ENCODE measurements around the gene SPTAN1.

SPTAN1 gene

GRCh38 chr9:128633057-128633456 is 80.7 kb downstream of the SPTAN1 start:
- no peak for DNase-seq (ENCODE audit: low read depth)

- DNase-seq (ENCODE audit: low read depth) = no peak
Observed at GRCh38 chr9:128633601-128634000, 81.2 kb downstream of the SPTAN1 start.

GRCh38 chr9:128634111-128634510 is 81.7 kb downstream of the SPTAN1 start:
- DNase-seq (ENCODE audit: low read depth) = no peak

- DNase-seq (ENCODE audit: low read depth) = no peak
Observed at GRCh38 chr9:128634651-128635262, 82.4 kb downstream of the SPTAN1 start.

DNA sequence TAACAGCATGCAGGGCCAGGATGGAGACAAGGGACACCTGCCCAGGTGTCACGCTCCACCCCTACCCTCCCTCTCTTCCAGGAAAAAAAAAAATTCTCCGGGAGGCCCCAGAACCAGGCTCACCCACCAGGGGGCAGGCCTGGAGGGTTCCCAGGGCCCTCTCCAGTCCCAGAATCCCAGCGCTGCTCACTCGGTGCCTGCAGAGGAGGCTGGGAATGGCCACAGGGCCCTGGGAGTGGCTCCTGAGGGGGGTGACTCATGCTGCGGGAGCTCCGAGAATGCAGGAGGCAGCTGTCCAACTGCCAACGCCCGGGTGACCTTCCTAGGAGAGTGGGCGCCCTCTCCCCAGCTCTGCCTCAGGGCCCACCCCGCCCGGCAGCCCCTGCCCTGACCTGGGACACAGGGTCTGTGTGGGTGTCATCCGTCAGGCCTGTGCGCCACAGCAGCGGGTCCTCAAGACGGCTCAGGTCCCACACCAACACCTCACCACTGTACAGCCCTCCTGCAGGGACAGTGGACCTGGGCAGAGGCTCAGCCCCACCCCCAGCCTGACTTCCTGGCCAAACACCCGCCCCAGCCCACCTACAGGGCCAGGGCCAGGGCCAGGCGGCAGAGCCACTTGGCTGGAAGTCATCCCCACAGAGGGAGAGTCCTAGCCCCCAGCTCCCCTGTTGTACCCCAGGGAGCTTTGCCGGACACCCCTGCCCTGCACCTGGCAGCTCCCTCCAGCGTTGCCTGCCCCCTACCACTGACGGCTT is 83.1 kb downstream of the SPTAN1 start:
- DNase-seq (ENCODE audit: low read depth) = peak; percentile 98

GRCh38 chr9:128636024-128636390 is 83.6 kb downstream of the SPTAN1 start:
- peak; percentile 29 for DNase-seq (ENCODE audit: low read depth)

DNA sequence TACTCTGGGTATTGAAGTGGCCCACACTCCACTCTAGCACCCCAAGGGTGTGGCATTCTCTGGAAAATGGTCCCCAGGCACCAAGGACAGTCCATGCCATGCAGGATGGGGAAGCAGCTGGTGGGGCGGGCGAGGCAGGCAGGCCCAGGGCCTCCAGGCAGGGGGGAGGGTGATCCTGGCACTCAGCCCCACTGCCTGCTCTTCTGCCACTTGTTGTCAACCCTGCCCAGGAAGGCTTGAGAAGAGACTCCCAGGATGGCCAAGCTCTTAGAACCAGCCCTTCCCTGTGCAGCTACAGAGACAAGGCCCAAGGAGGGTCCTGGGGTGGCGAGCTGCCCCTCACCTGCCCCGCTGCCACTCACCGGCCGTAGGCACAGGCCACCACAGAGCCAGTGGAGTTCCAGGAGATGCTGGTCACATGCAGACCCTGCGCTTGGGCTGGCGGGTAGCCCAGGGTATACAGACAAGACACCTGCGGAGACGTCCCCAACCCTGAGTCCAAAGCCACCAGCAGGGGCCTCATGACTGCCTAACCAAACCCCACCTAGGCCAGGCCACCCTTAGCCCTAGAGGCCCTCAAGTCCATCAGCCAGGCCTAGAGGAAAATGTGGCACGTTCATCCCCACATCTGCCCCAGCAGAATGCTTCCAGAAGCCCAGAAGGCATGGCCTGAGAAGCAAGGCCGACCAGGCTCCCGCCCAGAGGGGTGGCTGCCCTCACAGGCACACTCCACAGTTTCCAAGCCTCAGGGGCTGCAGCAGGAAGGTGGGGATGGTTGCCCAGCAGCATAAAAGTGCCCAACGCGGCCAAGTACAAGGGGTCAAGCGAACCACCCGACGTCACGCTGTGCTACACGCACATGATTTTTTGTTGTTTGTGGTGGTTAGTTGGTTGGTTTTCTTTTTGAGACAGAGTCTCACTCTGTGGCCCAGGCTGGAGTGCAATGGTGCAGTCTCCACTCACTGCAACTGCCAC is 84.5 kb downstream of the SPTAN1 start:
- DNase-seq (ENCODE audit: low read depth) = no peak

DNA sequence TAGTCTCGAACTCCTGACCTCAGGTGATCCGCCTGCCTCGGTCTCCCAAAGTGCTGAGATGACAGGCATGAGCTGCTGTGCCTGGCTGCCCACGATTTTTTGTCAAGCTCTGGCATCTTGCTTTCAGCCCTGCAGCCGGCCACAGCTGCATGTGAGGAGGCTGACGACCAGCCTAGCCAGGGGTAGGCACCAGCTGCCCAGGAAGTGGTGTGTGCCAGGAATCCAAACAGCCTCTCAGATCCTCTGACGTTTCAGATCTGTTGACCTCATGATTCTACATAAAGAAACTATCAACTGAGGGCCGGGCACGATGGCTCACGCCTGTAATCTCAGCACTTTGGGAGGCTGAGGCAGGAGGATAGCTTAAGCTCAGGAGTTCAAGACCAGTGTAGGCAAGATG is 85.3 kb downstream of the SPTAN1 start:
- peak; percentile 62 for DNase-seq (ENCODE audit: low read depth)

- DNase-seq (ENCODE audit: low read depth) = no peak
Observed at GRCh38 chr9:128638580-128638979, 86.2 kb downstream of the SPTAN1 start.

DNA sequence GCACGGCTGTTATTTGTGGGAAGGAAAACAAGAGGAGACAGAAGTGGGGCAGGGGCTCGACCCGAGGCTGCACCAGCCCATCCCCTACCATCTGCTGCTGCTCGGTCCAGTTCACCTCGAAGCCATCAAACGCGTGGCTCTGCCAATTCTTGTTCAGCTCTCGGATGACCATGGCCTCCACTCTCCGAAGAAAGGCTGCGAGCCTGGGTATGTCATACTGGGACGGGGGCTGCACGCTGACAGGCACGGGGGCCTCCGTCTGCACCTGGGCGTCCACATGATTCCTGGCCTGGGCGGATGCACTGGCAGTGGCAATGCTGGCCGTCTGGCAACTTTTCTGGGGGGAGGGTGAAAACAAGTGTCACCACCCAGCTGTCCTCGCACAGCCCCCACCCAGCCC is 88.2 kb downstream of the SPTAN1 start:
- no peak for DNase-seq (ENCODE audit: low read depth)

DNA sequence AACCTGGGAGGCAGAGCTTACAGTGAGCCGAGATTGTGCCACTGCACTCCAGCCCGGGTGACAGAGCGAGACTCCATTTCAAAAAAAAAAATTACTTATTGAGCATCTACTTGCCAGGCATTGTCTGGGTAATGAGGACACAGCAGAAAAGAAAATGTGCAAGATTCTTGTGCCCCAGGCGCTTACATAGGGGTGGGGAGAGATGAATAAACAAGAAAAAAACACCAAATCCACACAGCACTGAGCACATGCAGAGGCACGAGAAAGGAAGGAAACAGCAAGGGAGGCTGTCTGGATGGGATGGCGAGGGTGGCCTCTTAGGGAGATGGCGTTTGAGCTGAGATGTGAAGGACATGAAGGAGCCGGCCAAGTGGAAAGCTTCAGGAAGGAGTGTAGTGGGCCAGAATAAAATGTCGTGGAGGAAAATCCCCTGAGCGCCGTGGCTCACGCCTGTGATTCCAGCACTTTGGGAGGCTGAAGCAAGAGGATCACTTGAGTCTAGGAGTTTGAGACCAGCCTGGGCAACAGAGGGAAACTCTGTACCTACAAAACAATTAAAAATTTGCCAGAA is 90.4 kb downstream of the SPTAN1 start:
- no peak for DNase-seq (ENCODE audit: low read depth)

- DNase-seq (ENCODE audit: low read depth) = peak; percentile 35
Observed at GRCh38 chr9:128643519-128644300, 91.3 kb downstream of the SPTAN1 start.

GRCh38 chr9:128648206-128648605 is 95.8 kb downstream of the SPTAN1 start:
- peak; percentile 59 for DNase-seq (ENCODE audit: low read depth)

- DNase-seq (ENCODE audit: low read depth) = no peak
Observed at GRCh38 chr9:128651798-128652197, 99.4 kb downstream of the SPTAN1 start.

GRCh38 chr9:128653908-128654307 is 101.5 kb downstream of the SPTAN1 start:
- DNase-seq (ENCODE audit: low read depth) = no peak

- DNase-seq (ENCODE audit: low read depth) = no peak
Observed at GRCh38 chr9:128654481-128654880, 102.1 kb downstream of the SPTAN1 start.

DNA sequence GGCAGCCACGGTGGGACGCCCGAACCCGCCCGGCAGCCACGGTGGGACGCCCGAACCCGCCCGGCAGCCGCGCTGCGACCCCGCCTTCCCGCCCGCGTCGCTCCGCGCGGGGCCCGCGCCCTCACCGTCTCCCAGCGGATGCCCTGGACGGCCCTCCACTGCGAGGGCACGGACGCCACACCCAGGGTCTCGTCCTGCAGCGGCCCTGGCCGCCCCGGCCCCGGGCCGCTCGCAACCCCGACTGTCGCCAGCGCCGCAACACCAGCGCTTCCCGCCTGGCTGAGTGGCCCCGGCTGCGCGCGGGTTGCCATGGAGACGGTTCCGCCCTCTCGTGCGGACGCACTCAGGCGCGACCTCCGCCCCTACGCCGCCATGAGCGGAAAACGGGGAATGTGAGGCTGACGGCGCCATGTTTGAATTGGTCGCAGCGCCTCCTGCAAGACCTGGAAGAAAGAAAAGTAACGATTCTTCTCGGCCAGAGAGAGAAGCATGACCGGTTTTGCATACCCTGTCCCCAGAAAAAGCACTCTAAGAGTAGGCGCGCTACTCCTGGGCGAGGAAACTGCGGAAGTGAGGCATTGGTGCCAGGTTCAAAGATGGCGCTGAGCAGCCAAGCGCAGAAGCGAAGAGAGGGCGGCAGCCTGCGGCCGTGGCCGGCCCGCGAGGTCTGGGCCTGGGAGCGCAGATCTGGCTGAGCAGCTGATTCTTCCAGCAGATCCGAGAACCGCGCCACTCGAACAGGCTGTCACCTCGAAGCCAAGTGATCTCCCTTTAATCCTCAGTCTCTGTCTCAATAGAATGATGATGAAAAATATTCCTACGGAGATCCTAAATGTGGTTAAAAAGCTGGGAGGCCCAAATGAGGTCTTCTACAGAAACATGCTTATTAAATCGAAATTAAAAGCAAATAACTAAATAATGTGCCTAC is 104.3 kb downstream of the SPTAN1 start, which contains the start of gene DYNC2I2:
DYNC2I2 (minus strand) TSS at position 432 of the 928 bp plus-strand sequence; CDS start at position 311, 121 bp downstream.
- DNase-seq (ENCODE audit: low read depth) = peak; percentile 94

DNA sequence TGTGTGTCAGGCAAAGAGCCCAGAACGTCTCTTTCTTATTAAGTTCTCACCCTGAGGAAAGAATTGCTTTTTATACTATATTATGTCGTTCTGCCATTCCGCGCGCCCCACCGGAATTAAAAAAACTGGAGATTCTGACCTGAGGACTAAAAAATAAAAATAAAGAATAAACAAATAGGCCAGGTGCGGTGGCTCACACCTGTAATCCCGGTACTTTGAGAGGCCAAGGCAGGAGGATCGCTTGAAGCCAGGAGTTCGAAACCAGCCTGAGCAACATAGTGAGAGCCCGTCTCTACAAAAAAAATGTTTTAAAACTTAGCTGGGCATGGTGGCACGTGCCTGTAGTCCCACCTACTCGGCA is 104.9 kb downstream of the SPTAN1 start:
- DNase-seq (ENCODE audit: low read depth) = no peak

DNA sequence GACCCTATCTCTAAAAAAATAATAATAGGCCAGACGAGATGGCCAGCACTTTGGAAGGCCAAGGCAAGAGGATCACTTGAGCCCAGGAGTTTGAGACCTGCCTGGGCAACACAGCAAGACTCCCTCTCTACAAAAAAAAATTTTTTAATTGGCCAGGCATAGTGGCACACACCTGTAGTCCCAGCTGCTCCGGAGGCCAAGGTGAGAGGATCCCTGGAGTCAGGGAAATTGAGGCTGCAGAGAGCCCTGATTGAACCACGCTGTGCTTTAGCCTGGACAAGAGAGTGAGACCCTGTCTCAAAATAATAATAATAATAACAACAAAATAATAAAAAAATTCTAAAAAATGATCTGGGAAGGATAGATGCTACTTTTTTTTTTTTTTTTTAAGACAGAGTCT is 105.4 kb downstream of the SPTAN1 start:
- no peak for DNase-seq (ENCODE audit: low read depth)

- DNase-seq (ENCODE audit: low read depth) = peak; percentile 60
Observed at GRCh38 chr9:128666481-128666941, 114.1 kb downstream of the SPTAN1 start.
